SK-N-SH (cell line): Measurements from ENCODE around the gene RNF157. TPM values are rescaled to one million over a fixed set of nuclear protein-coding genes. Genes with fewer than 3 reads are reported as not detected.

ENCODE experiments used
- CTCF ChIA-PET: fragments of 300-600, 350-600 bp; formaldehyde crosslinking; extraction: SDS; loops from one replicate; lab custom pipeline; 2021; lab: Yijun Ruan, JAX
- POLR2A ChIA-PET: fragments of 350-600 bp; sonication (Branson Sonifier 250); formaldehyde crosslinking; extraction: SDS; loops from one replicate; lab custom pipeline; 2020; ENCODE audit warnings: antibody characterized with exemption, inconsistent platforms; lab: Yijun Ruan, JAX
- DNase-seq: peaks from one replicate; pipeline ENCODE4 v3.0.0; 2012
- H2AFZ ChIP-seq: fragments of 200-600 bp; sonication (generic); 2 replicates; pipeline ENCODE4 v1.8.1; 2016; ENCODE audit warnings: antibody characterized with exemption, mild to moderate bottlenecking, low read depth
- H3F3A ChIP-seq: fragments of 200-600 bp; sonication (generic); replicated peaks from 2 replicates; pipeline ENCODE3; 2016; ENCODE audit warnings: antibody characterized with exemption, mild to moderate bottlenecking; ENCODE audit not compliant: insufficient read depth
- H3K27ac ChIP-seq, 2 experiments: fragments of 200-500 bp in 1 of 2; fragments of 200-600 bp in 1 of 2; sonication (Bioruptor generic) in 1 of 2; sonication (generic), shearing (Covaris generic) in 1 of 2; 2 replicates each; pipeline versions ENCODE4 v1.5.1 to v1.6.1; 2014 to 2016; ENCODE audit warnings: low read depth in 2 of 2, inconsistent platforms in 1 of 2, low read length in 1 of 2, mild to moderate bottlenecking in 1 of 2, mixed read lengths in 1 of 2
- H3K27me3 ChIP-seq: fragments of 200-600 bp; sonication (generic), shearing (Covaris generic); 2 replicates; pipeline ENCODE4 v1.6.1; 2016; ENCODE audit warnings: mixed run types; ENCODE audit not compliant: insufficient read depth
- H3K36me3 ChIP-seq, 2 experiments: fragments of 200-500 bp in 1 of 2; fragments of 200-600 bp in 1 of 2; sonication (Bioruptor generic) in 1 of 2; sonication (generic) in 1 of 2; replicated peaks in 1 of 2; 2 replicates each; pipeline versions ENCODE3 to v1.5.1; 2014 to 2016; ENCODE audit warnings: low read length in 1 of 2, mild to moderate bottlenecking in 1 of 2; ENCODE audit not compliant: insufficient read depth in 2 of 2, control insufficient read depth in 1 of 2
- H3K4me1 ChIP-seq, 2 experiments: fragments of 200-500 bp in 1 of 2; fragments of 200-600 bp in 1 of 2; sonication (Bioruptor generic) in 1 of 2; sonication (generic), shearing (Covaris generic) in 1 of 2; 2 replicates each; pipeline versions ENCODE4 v1.5.1 to v1.6.1; 2014 to 2016; ENCODE audit warnings: low read depth in 1 of 2, low read length in 1 of 2, mixed run types in 1 of 2; ENCODE audit not compliant: insufficient read depth in 2 of 2, control insufficient read depth in 1 of 2
- H3K4me2 ChIP-seq: fragments of 200-600 bp; sonication (generic), shearing (Covaris generic); 2 replicates; pipeline ENCODE4 v1.6.1; 2017; ENCODE audit warnings: mixed run types
- H3K4me3 ChIP-seq, 2 experiments: fragments of 200-500 bp in 1 of 2; fragments of 200-600 bp in 1 of 2; sonication (Bioruptor generic) in 1 of 2; sonication (generic), shearing (Covaris generic) in 1 of 2; 2 replicates each; pipeline versions ENCODE4 v1.5.1 to v1.8.1; 2014 to 2016; ENCODE audit warnings: low read depth in 2 of 2, inconsistent platforms in 1 of 2, low read length in 1 of 2, mild to moderate bottlenecking in 1 of 2, mixed read lengths in 1 of 2, moderate library complexity in 1 of 2
- H3K79me2 ChIP-seq: fragments of 200-600 bp; sonication (generic); 2 replicates; pipeline ENCODE4 v1.8.1; 2017; ENCODE audit warnings: mild to moderate bottlenecking; ENCODE audit not compliant: insufficient read depth
- H3K9ac ChIP-seq: fragments of 200-600 bp; sonication (generic); 2 replicates; pipeline ENCODE4 v1.6.1; 2017; ENCODE audit warnings: mixed run types
- H3K9me2 ChIP-seq: fragments of 200-600 bp; sonication (generic); 2 replicates; pipeline ENCODE4 v1.6.1; 2017; ENCODE audit warnings: mixed run types
- H3K9me3 ChIP-seq: fragments of 200-600 bp; sonication (generic); 2 replicates; pipeline ENCODE4 v1.6.1; 2017; ENCODE audit warnings: mixed run types, mild to moderate bottlenecking, moderate library complexity
- H4K20me1 ChIP-seq: fragments of 200-600 bp; sonication (generic); 2 replicates; pipeline ENCODE4 v1.6.1; 2017; ENCODE audit warnings: mild to moderate bottlenecking, mixed run types; ENCODE audit not compliant: insufficient read depth
- CTCF ChIP-seq: fragments of 200-600 bp; sonication (generic); IDR thresholded peaks from 2 replicates; pipeline ENCODE4 v1.6.1; 2017; ENCODE audit warnings: antibody characterized with exemption, mild to moderate bottlenecking, moderate library complexity
- EP300 ChIP-seq, 2 experiments: IDR thresholded peaks; 2 replicates each; pipeline versions ENCODE4 v1.4.0 to v1.6.1; 2012; ENCODE audit warnings: borderline replicate concordance in 1 of 2, low read depth in 1 of 2, low read length in 1 of 2
- EZH2phosphoT487 ChIP-seq: fragments of 200-600 bp; sonication (generic); IDR thresholded peaks from 2 replicates; pipeline ENCODE4 v1.6.1; 2017; ENCODE audit warnings: low read depth, mixed run types, mild to moderate bottlenecking, antibody characterized with exemption, moderate library complexity, borderline replicate concordance
- FOSL2 ChIP-seq: IDR thresholded peaks from 2 replicates; pipeline ENCODE4 v1.4.0; 2012; ENCODE audit warnings: low read depth, mild to moderate bottlenecking, moderate library complexity, borderline replicate concordance
- FOXM1 ChIP-seq: IDR thresholded peaks from 2 replicates; pipeline ENCODE4 v1.4.0; 2012; ENCODE audit warnings: low read depth, mild to moderate bottlenecking
- GATA2 ChIP-seq: sonication (generic); formaldehyde crosslinking; IDR thresholded peaks from 2 replicates; pipeline ENCODE4 v1.5.0; 2020; ENCODE audit warnings: mild to moderate bottlenecking, missing genetic modification reagents
- IRF3 ChIP-seq: fragments of 150-350 bp; IDR thresholded peaks from 2 replicates; pipeline ENCODE4 v1.6.1; 2016; ENCODE audit warnings: mild to moderate bottlenecking, low read depth, low read length
- RFX5 ChIP-seq: IDR thresholded peaks from 2 replicates; pipeline ENCODE4 v1.6.1; 2012; ENCODE audit warnings: mild to moderate bottlenecking, improper control_type of control experiment, low read length
- RXRA ChIP-seq: IDR thresholded peaks from 2 replicates; pipeline ENCODE4 v1.4.0; 2012; ENCODE audit warnings: low read depth, mild to moderate bottlenecking, borderline replicate concordance
- USF1 ChIP-seq: IDR thresholded peaks from 2 replicates; pipeline ENCODE4 v1.4.0; 2012; ENCODE audit warnings: low read depth, borderline replicate concordance
- USF2 ChIP-seq: fragments of 150-350 bp; IDR thresholded peaks from 2 replicates; pipeline ENCODE4 v1.6.1; 2017; ENCODE audit warnings: antibody characterized with exemption, low read length, low read depth, borderline replicate concordance
- ZBTB33 ChIP-seq: IDR thresholded peaks from 2 replicates; pipeline ENCODE4 v1.4.0; 2012; ENCODE audit warnings: low read depth, borderline replicate concordance
- WGBS: methylation state at CpG from one replicate; pipeline ENCODE4 v1.1.6; 2017; ENCODE audit warnings: low lambda C conversion rate; 5-methylcytosine and 5-hydroxymethylcytosine counted together
- polyA plus RNA-seq, 3 experiments: library from polyadenylated mRNA; depleted of rRNA; stranded (reverse); fragments of >200 nt; gene quantifications; 2 replicates each; pipeline ENCODE4 v1.2.3, GENCODE V29; 2012

RNF157 gene
- polyA plus RNA-seq, 1 of the 3 experiments (the other 2 are of a cell fraction), result 5.2 TPM

GRCh38 chr17:76279742-76280287 is 39.5 kb upstream of the RNF157 start:
- H2AFZ ChIP-seq, result no peak overlapping the region
- WGBS, result 66% methylated on average over 15 of the region's 15 CpGs
- CTCF ChIA-PET, result interaction anchor here (0.5 to 8.8 kb wide), 103 partner anchors 10 to 521 kb away, joined by 3 to 332 read pairs (median 6); partner anchors contain the start of genes CDK3, EVPL, EXOC7 and FOXJ1

More at GRCh38 chr17:76279742-76280287, 39.5 kb upstream of the RNF157 start:
- DNase-seq, result no peak
- Histone ChIP-seq H3K27me3 (no peaks in the 10 kb centered on the region), H3K9ac (no peak overlapping the region), H4K20me1 (no peaks in the 10 kb centered on the region), H3K4me1 (peaks cover 5 to 10% of the 10 kb centered on the region in 2 experiments; a peak in 1 of 4 replicates), H3K9me2 (no peaks in the 10 kb centered on the region), H3K4me3 (no peak overlapping the region; a peak in 1 of 4 replicates), H3K4me2 (no peak overlapping the region), H3F3A (no peaks in the 10 kb centered on the region), H3K79me2 (no peaks in the 10 kb centered on the region), H3K27ac (no peak overlapping the region), H3K9me3 (no peaks in the 10 kb centered on the region), H3K36me3 (no peaks in the 10 kb centered on the region)
- TF ChIP-seq EZH2phosphoT487, result no peak
- TF ChIP-seq EP300 (IDR thresholded peaks at IDR 0.05; ENCODE audit: borderline replicate concordance in 1 of 2, low read depth in 1 of 2, low read length in 1 of 2), result no peak
- no peak for TF ChIP-seq FOXM1
- no peak for TF ChIP-seq IRF3
- no peak for TF ChIP-seq CTCF
- TF ChIP-seq GATA2 (CRISPR knock-in tag), result no peak
- no peak for TF ChIP-seq ZBTB33
- no peak for TF ChIP-seq USF2
- no peak for TF ChIP-seq RFX5
- no peak for TF ChIP-seq RXRA
- no peak for TF ChIP-seq FOSL2
- no peak for TF ChIP-seq USF1
- POLR2A ChIA-PET, result interaction anchor here (1.0 to 1.6 kb wide), 3 partner anchors 138 to 200 kb away, joined by 3 to 5 read pairs (median 4); partner anchors contain the start of gene ZACN
